Neural progenitor cell (in vitro differentiated cells): ENCODE results near the gene TBC1D17. TPM values are rescaled to one million over a fixed set of nuclear protein-coding genes. Genes with fewer than 3 reads are reported as not detected.

Experiments
- DNase-seq: peaks from one replicate; pipeline ENCODE4 v3.0.0-alpha.2; 2016; ENCODE audit warnings: low spot score
- H2AFZ ChIP-seq: fragments of 200-600 bp; sonication (generic); replicated peaks from 2 replicates; pipeline ENCODE4 v1.6.1; 2016; ENCODE audit warnings: antibody characterized with exemption
- H3F3A ChIP-seq: fragments of 200-600 bp; sonication (generic); 2 replicates; pipeline ENCODE4 v1.6.1; 2016; ENCODE audit warnings: antibody characterized with exemption, low read depth
- H3K27ac ChIP-seq: fragments of 200-600 bp; sonication (generic); 2 replicates; pipeline ENCODE4 v1.5.1; 2016; ENCODE audit warnings: mild to moderate bottlenecking
- H3K27me3 ChIP-seq: fragments of 200-600 bp; sonication (generic); 2 replicates; pipeline ENCODE4 v1.6.1; 2016; ENCODE audit warnings: mild to moderate bottlenecking, moderate library complexity
- H3K36me3 ChIP-seq: fragments of 200-600 bp; sonication (generic); 2 replicates; pipeline ENCODE4 v1.5.1; 2016
- H3K4me1 ChIP-seq: fragments of 200-600 bp; sonication (generic); 2 replicates; pipeline ENCODE4 v1.6.1; 2016; ENCODE audit warnings: mixed run types
- H3K4me2 ChIP-seq: fragments of 200-600 bp; sonication (generic); 2 replicates; pipeline ENCODE4 v1.6.1; 2016
- H3K4me3 ChIP-seq: fragments of 200-600 bp; sonication (generic); 2 replicates; pipeline ENCODE4 v1.5.1; 2016
- H3K79me2 ChIP-seq: fragments of 200-600 bp; sonication (generic); 2 replicates; pipeline ENCODE4 v1.6.1; 2016; ENCODE audit warnings: low read depth
- H3K9ac ChIP-seq: fragments of 200-600 bp; sonication (generic); 2 replicates; pipeline ENCODE4 v1.6.1; 2016
- H3K9me3 ChIP-seq: fragments of 200-600 bp; sonication (generic); 2 replicates; pipeline ENCODE4 v1.5.1; 2016; ENCODE audit warnings: low read depth
- H4K20me1 ChIP-seq: fragments of 200-600 bp; sonication (generic); 2 replicates; pipeline ENCODE4 v1.6.1; 2016; ENCODE audit warnings: low read depth
- H3K27ac Mint-ChIP-seq: 3 replicates; pipeline ENCODE4 v1.8.0; 2021; ENCODE audit warnings: mixed read lengths
- H3K27me3 Mint-ChIP-seq: 2 replicates; pipeline ENCODE4 v1.8.0; 2022; ENCODE audit warnings: low read depth, mild to moderate bottlenecking, inconsistent platforms, moderate library complexity, mixed read lengths; ENCODE audit not compliant: insufficient read depth
- H3K36me3 Mint-ChIP-seq: 3 replicates; pipeline ENCODE4 v1.8.0; 2021; ENCODE audit warnings: mixed read lengths
- H3K4me1 Mint-ChIP-seq: 3 replicates; pipeline ENCODE4 v1.8.0; 2021; ENCODE audit warnings: mixed read lengths
- H3K4me3 Mint-ChIP-seq: 3 replicates; pipeline ENCODE4 v1.8.0; 2021; ENCODE audit warnings: mild to moderate bottlenecking, moderate library complexity, mixed read lengths
- H3K9me3 Mint-ChIP-seq: 3 replicates; pipeline ENCODE4 v1.8.0; 2020; ENCODE audit warnings: mixed read lengths
- CTCF ChIP-seq: fragments of 200-600 bp; sonication (generic); IDR thresholded peaks from 2 replicates; pipeline ENCODE4 v1.5.1; 2017; ENCODE audit warnings: antibody characterized with exemption, mild to moderate bottlenecking
- EZH2 ChIP-seq: fragments of 200-600 bp; sonication (generic); IDR thresholded peaks from 2 replicates; pipeline ENCODE4 v1.6.1; 2017; ENCODE audit warnings: antibody characterized with exemption, mild to moderate bottlenecking, moderate library complexity
- EZH2phosphoT487 ChIP-seq: fragments of 200-600 bp; sonication (generic); IDR thresholded peaks from 2 replicates; pipeline ENCODE4 v1.6.1; 2017; ENCODE audit warnings: antibody characterized with exemption
- total RNA-seq: library from RNA; depleted of rRNA; stranded (reverse); fragments of >200 nt; gene quantifications from 2 replicates; pipeline ENCODE4 v1.2.3, GENCODE V29; 2015; ENCODE audit warnings: low replicate concordance

TBC1D17 gene
- total RNA-seq = 10.4 and 15.9 TPM in 2 replicates

GRCh38 chr19:49877020-49877878 is at the start of gene TBC1D17, which contains the start of gene AKT1S1:
TBC1D17 (plus strand) TSS chr19:49877702; CDS start chr19:49877724, 22 bp downstream.
AKT1S1 (minus strand) TSS chr19:49877355; CDS start chr19:49873295, 4,060 bp downstream.
- H3K4me1 ChIP-seq = peaks cover 10% of the 10 kb centered on the region
- peaks cover 2% of the 10 kb centered on the region for H3K27me3 Mint-ChIP-seq
- peaks cover 20% of the 10 kb centered on the region for H3K4me1 Mint-ChIP-seq
- H2AFZ ChIP-seq = peak within 1 kb of the TSS; percentile 83
- peak within 1 kb of the TSS; percentile 82 for H3K27ac Mint-ChIP-seq
- DNase-seq = peak; percentile 100
- TF ChIP-seq EZH2 (no peak), EZH2phosphoT487 (no peak), CTCF (no peak)
- peaks cover 18% of the 10 kb centered on the region for H4K20me1 ChIP-seq
- peak within 1 kb of the TSS; percentile 78 for H3K9ac ChIP-seq
- peak within 1 kb of the TSS; percentile 88 for H3K4me3 ChIP-seq
- no peaks in the 10 kb centered on the region for H3K36me3 ChIP-seq
- H3K27me3 ChIP-seq = no peaks in the 10 kb centered on the region
- H3F3A ChIP-seq = peaks cover 6% of the 10 kb centered on the region
- H3K4me2 ChIP-seq = peak within 1 kb of the TSS; percentile 83
- no peaks in the 10 kb centered on the region for H3K9me3 ChIP-seq
- H3K79me2 ChIP-seq = peaks cover 30% of the 10 kb centered on the region
- peak within 1 kb of the TSS; percentile 91 for H3K27ac ChIP-seq
- H3K4me3 Mint-ChIP-seq = no peak within 1 kb of the TSS
- no peaks in the 10 kb centered on the region for H3K9me3 Mint-ChIP-seq
- peaks cover 14% of the 10 kb centered on the region for H3K36me3 Mint-ChIP-seq

DNA sequence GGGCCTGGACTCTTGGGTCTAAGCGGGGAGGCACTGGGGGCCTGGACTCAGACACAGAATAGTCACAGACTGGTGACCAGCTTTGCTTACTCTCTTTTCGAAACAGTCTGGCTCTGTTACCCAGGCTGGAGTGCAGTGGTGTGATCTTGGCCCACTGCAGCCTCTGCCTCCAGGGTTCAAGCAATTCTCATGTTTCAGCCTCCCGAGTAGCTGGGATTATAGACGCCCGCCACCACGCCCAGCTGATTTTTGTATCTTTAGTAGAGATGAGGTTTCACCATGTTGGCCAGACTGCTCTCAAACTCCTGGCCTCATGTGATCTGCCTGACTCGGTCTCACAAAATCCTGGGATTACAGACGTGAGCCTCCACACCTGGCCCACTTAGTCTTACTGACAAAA is 48.3 kb upstream of the TBC1D17 start:
- TF ChIP-seq CTCF (no peak), EZH2 (no peak), EZH2phosphoT487 (no peak)
- Mint-ChIP-seq H3K27me3 (peaks cover 4% of the 10 kb centered on the region), H3K9me3 (no peaks in the 10 kb centered on the region), H3K4me1 (no peaks in the 10 kb centered on the region), H3K36me3 (peaks cover 22% of the 10 kb centered on the region), H3K27ac (no peak overlapping the region), H3K4me3 (no peak overlapping the region)
- H2AFZ ChIP-seq = no peak overlapping the region
- H4K20me1 ChIP-seq = peaks cover 34% of the 10 kb centered on the region
- no peaks in the 10 kb centered on the region for H3F3A ChIP-seq
- no peak overlapping the region for H3K4me2 ChIP-seq
- no peaks in the 10 kb centered on the region for H3K9me3 ChIP-seq
- no peaks in the 10 kb centered on the region for H3K27me3 ChIP-seq
- no peaks in the 10 kb centered on the region for H3K36me3 ChIP-seq
- no peak overlapping the region for H3K9ac ChIP-seq
- no peaks in the 10 kb centered on the region for H3K4me1 ChIP-seq
- H3K27ac ChIP-seq = no peak overlapping the region
- H3K4me3 ChIP-seq = no peak overlapping the region
- H3K79me2 ChIP-seq = peaks cover 14% of the 10 kb centered on the region
- DNase-seq = no peak

DNA sequence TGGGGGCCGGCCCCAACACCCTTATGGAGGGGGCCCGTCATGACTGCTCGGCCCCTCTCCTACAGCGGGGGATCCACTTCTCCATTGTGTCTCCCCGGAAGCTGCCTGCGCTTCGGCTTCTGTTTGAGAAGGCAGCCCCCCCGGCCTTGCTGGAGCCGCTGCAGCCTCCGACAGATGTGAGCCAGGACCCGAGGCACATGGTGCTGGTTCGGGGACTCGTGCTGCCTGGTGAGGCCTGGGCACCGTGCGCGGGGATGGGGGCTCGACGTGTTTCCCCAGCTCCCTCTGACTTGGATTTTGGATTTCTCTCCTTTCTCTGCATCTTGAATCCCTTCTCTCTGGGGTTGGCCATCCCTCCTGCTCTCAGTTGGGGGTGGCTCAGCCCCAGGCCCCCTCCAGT is 47.8 kb upstream of the TBC1D17 start:
- H3K36me3 ChIP-seq = no peaks in the 10 kb centered on the region
- Mint-ChIP-seq H3K9me3 (no peaks in the 10 kb centered on the region), H3K4me3 (no peak overlapping the region)

More for the DNA sequence above, 47.8 kb upstream of the TBC1D17 start:
- H3K9ac ChIP-seq = no peak overlapping the region
- Mint-ChIP-seq H3K27ac (no peak overlapping the region), H3K36me3 (peaks cover 23% of the 10 kb centered on the region), H3K27me3 (peaks cover 4% of the 10 kb centered on the region), H3K4me1 (no peaks in the 10 kb centered on the region)
- H3F3A ChIP-seq = no peaks in the 10 kb centered on the region
- H2AFZ ChIP-seq = no peak overlapping the region
- no peak for TF ChIP-seq CTCF
- no peak for TF ChIP-seq EZH2
- TF ChIP-seq EZH2phosphoT487 = no peak
- no peaks in the 10 kb centered on the region for H3K4me1 ChIP-seq
- no peak overlapping the region for H3K27ac ChIP-seq
- no peaks in the 10 kb centered on the region for H3K27me3 ChIP-seq
- H3K79me2 ChIP-seq = peaks cover 9% of the 10 kb centered on the region
- H3K4me2 ChIP-seq = no peak overlapping the region
- H3K4me3 ChIP-seq = no peak overlapping the region
- peaks cover 35% of the 10 kb centered on the region for H4K20me1 ChIP-seq
- no peak for DNase-seq
- no peaks in the 10 kb centered on the region for H3K9me3 ChIP-seq
